ENCODE measurements around the gene C20orf144.

- no peak for TF ChIP-seq CTCF (IDR thresholded peaks at IDR 0.05)
- TF ChIP-seq EP300 (IDR thresholded peaks at IDR 0.05) = no peak
- no peak for TF ChIP-seq POLR2A (IDR thresholded peaks at IDR 0.05)
Measured at GRCh38 chr20:33640287-33640686, 21.8 kb upstream of the C20orf144 start.
